Measurements from ENCODE around the gene SGPP2.

DNA sequence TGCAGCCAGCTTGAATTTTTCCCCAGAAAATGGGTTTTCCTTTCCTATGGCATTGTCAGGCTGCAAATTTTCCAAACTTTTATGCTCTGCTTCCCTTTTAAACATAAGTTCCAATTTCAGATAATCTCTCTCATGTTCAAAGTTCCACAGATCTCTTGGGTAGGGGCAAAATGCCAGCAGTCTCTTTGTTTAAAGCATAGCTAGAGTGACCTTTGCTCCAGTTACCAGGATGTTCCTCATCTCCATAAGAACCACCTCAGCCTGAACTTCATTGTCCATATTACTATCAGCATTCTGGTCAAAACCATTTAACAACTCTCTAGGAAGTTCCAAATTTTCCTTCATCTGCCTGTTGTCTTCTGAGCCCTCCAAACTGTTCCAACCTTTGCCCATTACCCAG is 68.3 kb downstream of the SGPP2 start:
- TF ChIP-seq POLR2AphosphoS5 (IDR thresholded peaks at IDR 0.05; ENCODE audit: low read depth, low read length), result no peak
- no peak for TF ChIP-seq POLR2A (IDR thresholded peaks at IDR 0.05; ENCODE audit: low read depth, low read length)
- TF ChIP-seq TAF1 (IDR thresholded peaks at IDR 0.05; ENCODE audit: low read depth, low read length), result no peak

Measured in GM12891 (cell line).